Activated T-cell treated with anti-CD3 and anti-CD28 coated beads for 1 hour (primary cell): Measurements from ENCODE around the gene RBM38.

ENCODE experiments used
- DNase-seq: peaks from one replicate; pipeline ENCODE4 v3.0.0-alpha.2; 2020; ENCODE audit warnings: low read depth

RBM38 gene

DNA sequence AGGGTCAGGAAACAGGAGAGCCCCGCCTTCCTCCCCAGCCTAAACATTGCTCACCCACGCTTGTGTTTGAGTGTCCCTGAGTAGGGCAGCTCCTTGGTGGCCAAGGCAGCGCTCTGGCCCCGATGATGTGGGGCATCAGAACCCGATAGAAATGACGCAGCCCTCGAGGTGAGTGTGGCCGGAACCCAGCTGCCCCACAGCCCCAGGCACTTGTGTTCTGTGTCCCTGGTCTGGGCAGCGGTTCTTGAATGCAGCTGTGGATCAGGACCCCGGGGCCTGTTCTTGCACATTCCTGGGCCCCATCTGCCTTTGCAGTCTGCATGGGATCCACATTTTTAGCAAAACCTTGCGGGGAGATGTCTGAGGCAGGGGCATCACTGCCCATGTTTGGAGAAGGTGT, 12.8 kb downstream of the RBM38 start:
- no peak for DNase-seq

GRCh38 chr20:57404419-57405072, 13.3 kb downstream of the RBM38 start:
- DNase-seq = no peak

DNA sequence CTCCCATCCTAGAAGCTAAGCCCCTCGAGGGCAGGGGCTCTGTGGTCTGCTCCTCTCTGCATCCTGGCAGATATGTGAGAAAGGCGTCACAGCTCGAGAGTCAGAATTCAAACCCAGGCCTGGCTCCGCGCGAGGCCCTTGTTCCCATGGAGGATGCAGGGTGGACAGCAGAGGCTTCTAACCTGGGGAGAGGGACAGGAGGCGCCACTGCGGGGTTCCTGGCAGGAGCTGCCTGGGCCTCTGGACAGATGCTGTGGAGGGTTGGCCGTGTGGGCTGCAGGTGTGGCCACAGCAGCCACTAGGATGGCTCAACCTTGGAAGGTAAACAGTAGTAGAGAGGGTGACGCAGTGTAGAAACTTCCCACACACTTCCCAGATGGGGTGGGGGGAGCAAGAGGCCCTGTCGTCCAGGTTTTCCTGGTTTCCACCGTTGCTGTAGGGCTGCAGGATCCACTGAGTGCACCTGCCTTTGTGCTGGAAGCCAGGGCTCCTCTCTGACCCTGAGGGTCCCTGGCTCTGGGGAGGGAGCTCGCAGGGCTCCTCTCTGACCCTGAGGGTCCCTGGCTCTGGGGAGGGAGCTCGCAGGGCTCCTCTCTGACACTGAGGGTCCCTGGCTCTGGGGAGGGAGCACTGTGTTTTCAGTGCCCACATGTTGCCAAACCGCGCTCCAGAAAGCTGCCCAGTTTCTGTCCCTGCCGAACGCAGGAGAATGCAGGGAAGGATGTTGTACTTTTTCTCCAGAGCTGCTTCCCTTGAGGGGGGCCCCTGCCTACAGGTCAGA, 14.2 kb downstream of the RBM38 start:
- DNase-seq = no peak

DNA sequence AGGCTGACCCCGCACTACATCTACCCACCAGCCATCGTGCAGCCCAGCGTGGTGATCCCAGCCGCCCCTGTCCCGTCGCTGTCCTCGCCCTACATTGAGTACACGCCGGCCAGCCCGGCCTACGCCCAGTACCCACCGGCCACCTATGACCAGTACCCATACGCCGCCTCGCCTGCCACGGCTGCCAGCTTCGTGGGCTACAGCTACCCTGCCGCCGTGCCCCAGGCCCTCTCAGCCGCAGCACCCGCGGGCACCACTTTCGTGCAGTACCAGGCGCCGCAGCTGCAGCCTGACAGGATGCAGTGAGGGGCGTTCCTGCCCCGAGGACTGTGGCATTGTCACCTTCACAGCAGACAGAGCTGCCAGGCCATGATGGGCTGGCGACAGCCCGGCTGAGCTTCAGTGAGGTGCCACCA, 16.4 kb downstream of the RBM38 start:
- DNase-seq = no peak

DNA sequence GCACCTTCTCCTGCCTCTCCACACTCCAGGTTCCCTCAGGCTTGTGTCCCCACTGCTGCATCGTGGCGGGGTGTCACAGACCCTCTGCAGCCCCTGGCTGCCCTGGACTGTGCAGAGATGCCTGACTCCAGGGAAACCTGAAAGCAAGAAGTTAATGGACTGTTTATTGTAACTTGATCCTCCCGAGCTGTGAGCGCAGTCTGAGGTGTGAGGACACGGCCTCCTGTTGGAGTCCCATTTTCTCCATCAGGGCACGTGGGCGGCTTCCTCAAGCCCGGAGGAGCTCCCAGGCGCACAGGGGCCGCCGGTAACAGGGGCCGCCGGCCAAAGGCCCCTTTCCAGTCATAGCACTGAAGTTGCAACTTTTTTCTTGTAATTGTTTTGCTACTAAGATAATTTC, 16.9 kb downstream of the RBM38 start:
- no peak for DNase-seq

DNA sequence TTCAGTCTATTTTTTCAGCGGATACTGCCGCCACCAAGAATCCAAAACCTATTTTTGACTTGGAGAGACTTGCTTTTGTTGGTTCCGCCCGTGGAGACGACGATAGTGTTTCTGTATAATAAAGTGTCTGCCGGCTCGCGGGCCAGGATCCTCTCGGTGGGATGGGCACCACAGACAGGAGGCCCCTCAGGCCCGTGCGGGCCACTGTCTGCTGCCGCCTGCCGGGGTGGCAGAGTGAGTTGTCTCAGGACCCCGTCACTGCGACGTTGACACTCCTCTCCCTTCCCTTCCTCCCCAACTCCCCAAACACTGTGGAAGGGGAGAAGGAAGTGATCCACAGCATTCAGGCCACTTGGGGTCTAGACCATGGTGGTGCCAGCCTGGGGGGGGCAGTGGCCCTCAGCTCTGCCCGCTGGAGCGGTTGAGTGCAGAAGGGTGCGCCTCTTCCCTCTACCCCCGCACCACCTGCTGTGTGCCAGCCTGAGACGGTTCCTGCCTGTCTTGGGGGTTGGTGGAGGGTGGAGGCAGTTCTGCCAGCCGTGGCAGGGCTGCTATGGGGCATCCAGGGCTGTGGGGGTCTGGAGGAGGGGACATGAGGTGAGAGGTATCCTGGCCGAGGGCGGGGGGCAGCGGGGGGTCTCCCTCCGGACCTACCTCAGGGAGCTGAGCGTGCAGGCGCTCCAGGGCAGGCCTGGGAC, 17.5 kb downstream of the RBM38 start:
- no peak for DNase-seq

DNA sequence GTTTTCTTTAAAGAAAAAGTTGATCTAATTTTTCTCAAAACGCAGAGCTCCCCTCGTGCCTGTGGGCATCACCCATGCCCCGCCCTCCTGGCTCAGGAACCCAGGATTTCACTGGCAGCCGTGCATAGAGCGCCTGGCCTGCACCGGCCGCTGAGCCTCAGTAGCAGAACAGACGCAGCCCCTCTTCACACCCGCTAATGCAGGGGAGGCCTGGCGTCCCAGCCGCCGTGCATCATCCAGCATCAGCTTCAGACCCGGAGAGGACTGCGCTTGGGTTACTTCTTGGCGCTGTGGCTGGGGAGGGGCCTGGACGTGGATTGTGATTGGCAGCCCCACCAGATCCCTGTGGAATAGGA, 18.1 kb downstream of the RBM38 start:
- no peak for DNase-seq

- no peak for DNase-seq
Measured at GRCh38 chr20:57409672-57410397, 18.6 kb downstream of the RBM38 start.

DNA sequence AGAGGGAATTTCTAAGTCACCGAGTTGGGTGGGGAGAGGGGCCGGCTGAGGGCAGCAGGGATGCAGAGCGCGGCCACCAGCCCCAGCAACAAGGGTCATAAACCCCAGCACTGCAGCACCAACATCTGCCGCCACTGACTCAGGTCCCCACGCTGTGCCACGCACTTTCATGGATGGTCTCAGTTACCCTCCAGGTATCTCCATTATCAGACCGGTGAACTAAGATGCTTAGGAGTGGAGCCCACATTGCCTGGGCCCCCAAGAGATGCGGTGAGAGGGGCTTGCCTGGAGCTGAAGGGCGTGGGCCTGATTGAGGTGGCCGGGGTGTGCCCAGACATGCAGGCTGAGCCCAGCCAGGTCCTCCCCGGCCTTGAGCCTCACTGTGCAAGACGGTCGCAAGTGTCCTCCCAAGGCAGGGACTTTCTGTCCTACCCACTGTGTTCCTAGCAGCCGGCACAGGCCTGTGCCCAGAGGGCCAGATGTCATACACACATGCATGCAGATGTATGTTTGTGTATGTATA, 19.3 kb downstream of the RBM38 start:
- DNase-seq = no peak

DNA sequence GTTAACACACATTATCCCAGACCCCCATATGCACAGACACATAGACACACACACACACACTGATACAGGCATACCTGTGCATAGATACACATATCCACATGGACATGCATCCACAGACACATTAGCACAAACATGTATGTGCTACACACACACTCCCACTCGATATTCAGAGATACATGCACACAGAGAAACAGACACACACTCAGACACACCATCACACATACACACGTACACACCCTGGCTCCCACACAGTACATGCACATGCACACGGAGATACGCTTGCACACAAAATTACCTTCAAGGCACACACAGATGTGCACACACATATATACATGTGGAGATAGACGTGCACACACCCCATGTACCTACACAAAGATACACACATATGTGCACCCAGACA, 19.7 kb downstream of the RBM38 start:
- no peak for DNase-seq

GRCh38 chr20:57411406-57412283, 20.4 kb downstream of the RBM38 start:
- DNase-seq = no peak

GRCh38 chr20:57412347-57413029, 21.3 kb downstream of the RBM38 start:
- no peak for DNase-seq

- DNase-seq = no peak
Measured at GRCh38 chr20:57413986-57414385, 22.8 kb downstream of the RBM38 start.

GRCh38 chr20:57414867-57415592, 23.8 kb downstream of the RBM38 start:
- DNase-seq = no peak

- DNase-seq = no peak
Measured at GRCh38 chr20:57415771-57416170, 24.6 kb downstream of the RBM38 start.

DNA sequence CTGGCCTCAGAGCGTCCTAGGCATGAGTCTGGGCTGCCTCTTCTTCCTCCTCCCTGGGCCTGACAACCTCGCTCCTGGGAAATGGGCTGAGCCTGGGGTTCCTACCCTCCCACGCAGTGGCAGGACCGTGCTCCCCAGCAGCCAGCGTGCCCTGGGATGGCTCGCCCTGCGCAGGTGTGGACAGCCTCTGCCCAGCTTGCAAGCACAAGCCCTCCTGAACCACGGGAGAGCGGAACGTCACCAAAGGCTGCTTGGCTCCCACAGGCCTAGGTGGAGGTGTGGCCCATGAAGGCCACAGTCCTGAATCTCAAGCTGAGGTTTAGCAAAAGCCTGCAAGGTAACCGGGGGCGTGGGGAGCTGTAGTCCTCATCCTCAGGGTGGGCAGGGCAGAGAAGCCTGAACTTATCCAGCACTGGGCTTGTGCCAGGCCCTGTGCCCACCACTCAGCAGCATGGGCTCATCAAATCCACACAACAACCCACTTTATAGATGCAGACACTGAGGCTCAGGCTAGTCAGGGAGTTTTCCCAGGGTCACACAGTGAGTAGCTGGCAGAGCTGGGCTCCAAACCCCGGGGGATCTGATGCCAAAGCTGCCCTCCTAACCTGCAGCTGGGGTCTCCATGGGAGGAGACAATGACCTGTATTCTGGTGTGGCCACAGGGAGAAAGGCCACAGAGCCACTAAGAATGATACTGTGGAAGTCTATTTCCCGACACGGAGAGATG, 25.3 kb downstream of the RBM38 start:
- DNase-seq = no peak

DNA sequence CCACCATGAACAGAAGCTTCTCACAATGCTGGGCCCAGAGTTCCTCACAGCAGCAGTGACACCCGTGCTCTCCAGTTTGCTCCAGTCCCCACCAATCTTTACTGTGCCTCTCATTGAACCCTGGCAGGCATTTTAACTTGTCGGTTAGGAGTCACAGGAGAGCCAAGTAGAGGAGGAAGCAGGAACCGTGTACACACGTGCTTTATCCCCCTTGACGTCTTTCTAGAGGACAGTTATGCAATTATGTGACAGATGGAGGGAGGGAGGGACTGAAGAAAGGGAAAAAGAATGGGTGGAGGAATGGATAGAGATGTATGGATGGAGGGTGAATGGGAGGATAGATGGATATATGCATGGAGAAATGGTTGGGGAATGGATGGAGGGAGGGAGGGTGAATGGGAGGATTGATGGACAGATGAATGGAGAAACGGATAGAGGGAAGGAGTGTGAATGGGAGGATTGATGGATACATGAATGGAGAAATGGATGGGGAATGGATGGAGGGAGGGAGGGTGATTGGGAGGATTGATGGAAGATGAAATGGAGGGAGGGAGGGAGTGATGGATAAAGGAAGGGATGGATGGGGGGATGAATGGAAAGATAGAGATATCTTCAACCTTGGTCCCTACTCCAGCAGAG, 26.0 kb downstream of the RBM38 start:
- DNase-seq = no peak

- no peak for DNase-seq
Measured at GRCh38 chr20:57417830-57418780, 26.9 kb downstream of the RBM38 start.
